LHCN-M2 (cell line): ENCODE results near the gene P3H4. TPM values are rescaled to one million over a fixed set of nuclear protein-coding genes. Genes with fewer than 3 reads are reported as not detected.
A peak's percentile ranks its signal among the peaks of the same experiment; 100 is the strongest.
"Not testable (repeated sequence)": the region's sequence is repeated elsewhere in the genome, so short reads cannot be mapped to it uniquely, and the experiment has no call there.

ENCODE experiments used
- DNase-seq: peaks from one replicate; pipeline ENCODE4 v3.0.0-alpha.2; 2012; ENCODE audit warnings: low read depth
- polyA plus RNA-seq: library from polyadenylated mRNA; unstranded; fragments of >200 nt; gene quantifications from one replicate; pipeline ENCODE4 v1.2.1, GENCODE V29; 2012; ENCODE audit warnings: missing spikeins
- total RNA-seq: library from RNA; depleted of rRNA; stranded (reverse); fragments of >200 nt; gene quantifications from 2 replicates; pipeline ENCODE4 v1.2.3, GENCODE V29; 2014; rRNA removed

Gene P3H4
- 46.0 and 49.1 TPM in 2 replicates for total RNA-seq
- polyA plus RNA-seq, result 26.8 TPM

GRCh38 chr17:41811549-41812380 is at the start of gene P3H4:
TSS of gene P3H4 (minus strand) at chr17:41811949. CDS start at chr17:41811915, 34 bp downstream.
- DNase-seq, result peak; percentile 69

GRCh38 chr17:41860254-41860931 is 48.6 kb upstream of the P3H4 start:
- no peak for DNase-seq

- not testable (repeated sequence) for DNase-seq
Observed at GRCh38 chr17:41851382-41851781, 39.6 kb upstream of the P3H4 start.

GRCh38 chr17:41849251-41849990 is 37.7 kb upstream of the P3H4 start:
- DNase-seq, result no peak

- DNase-seq, result no peak
Observed at GRCh38 chr17:41848788-41849187, 37.0 kb upstream of the P3H4 start.

- DNase-seq, result no peak
Observed at GRCh38 chr17:41844971-41845370, 33.2 kb upstream of the P3H4 start.

GRCh38 chr17:41840781-41841180 is 29.0 kb upstream of the P3H4 start:
- not testable (repeated sequence) for DNase-seq

GRCh38 chr17:41839448-41839847 is 27.7 kb upstream of the P3H4 start:
- DNase-seq, result not testable (repeated sequence)

GRCh38 chr17:41837761-41838538 is 26.2 kb upstream of the P3H4 start, which contains the start of gene KLHL10:
TSS of gene KLHL10 (plus strand) at chr17:41837825. CDS start at chr17:41837933, 108 bp downstream.
- DNase-seq, result no peak

- no peak for DNase-seq
Observed at GRCh38 chr17:41836550-41837196, 24.9 kb upstream of the P3H4 start.

GRCh38 chr17:41835800-41836549 is 24.2 kb upstream of the P3H4 start, which contains the start of gene NT5C3B:
TSS of gene NT5C3B (minus strand) at chr17:41836232. CDS start at chr17:41836193, 39 bp downstream.
- peak; percentile 35 for DNase-seq

- DNase-seq, result no peak
Observed at GRCh38 chr17:41835214-41835799, 23.6 kb upstream of the P3H4 start.

GRCh38 chr17:41829961-41830360 is 18.2 kb upstream of the P3H4 start:
- DNase-seq, result not testable (repeated sequence)

GRCh38 chr17:41825175-41825845 is 13.6 kb upstream of the P3H4 start:
- no peak for DNase-seq

GRCh38 chr17:41824086-41824485 is 12.3 kb upstream of the P3H4 start:
- DNase-seq, result no peak

GRCh38 chr17:41823580-41823979 is 11.8 kb upstream of the P3H4 start:
- no peak for DNase-seq

GRCh38 chr17:41823141-41823524 is 11.4 kb upstream of the P3H4 start:
- DNase-seq, result no peak

GRCh38 chr17:41822216-41823140 is 10.7 kb upstream of the P3H4 start:
- DNase-seq, result no peak
